Lower leg skin (tissue), 4 donors: ENCODE results near the gene ARHGAP29. TPM values are rescaled to one million over a fixed set of nuclear protein-coding genes. Genes with fewer than 3 reads are reported as not detected.
"Not testable (repeated sequence)": the region's sequence is repeated elsewhere in the genome, so short reads cannot be mapped to it uniquely, and the experiment has no call there.

ENCODE experiments used
- DNase-seq, 2 donors: peaks; one replicate each; pipeline ENCODE4 v3.0.0-alpha.2; 2019; ENCODE audit warnings: low spot score in 2 of 2
- H3K4me3 ChIP-seq: fragments of 200-600 bp; sonication (generic); 2 replicates; pipeline ENCODE4 v1.5.1; 2017; ENCODE audit warnings: mild to moderate bottlenecking, low read depth; ENCODE audit not compliant: poor library complexity, severe bottlenecking
- CTCF ChIP-seq, 3 donors: fragments of 450-650 bp; IDR thresholded peaks; one replicate each; pipeline ENCODE4 v1.5.1; 2016; ENCODE audit warnings: antibody characterized with exemption in 3 of 3, mild to moderate bottlenecking in 3 of 3, moderate library complexity in 2 of 3
- POLR2A ChIP-seq, 2 donors: fragments of 450-650 bp; IDR thresholded peaks; one replicate each; pipeline ENCODE4 v1.6.1; 2016 to 2017; ENCODE audit warnings: antibody characterized with exemption in 2 of 2, mild to moderate bottlenecking in 1 of 2, moderate library complexity in 1 of 2
- WGBS, 2 donors: methylation state at CpG; one replicate each; pipeline ENCODE4 v1.1.5; 2018; 5-methylcytosine and 5-hydroxymethylcytosine counted together
- intact Hi-C: fragments of 100-400 bp; cut with DNase I; formaldehyde crosslinking; loops from one replicate; pipeline ENCODE4 v1.15.0; 2023; ENCODE audit warnings: low total_unique reads
- total RNA-seq, 4 donors: library from RNA; depleted of rRNA; stranded (reverse); fragments of >200 nt; gene quantifications; one replicate each; pipeline ENCODE4 v1.1.0, GENCODE V29; 2016

The ARHGAP29 gene
- total RNA-seq, 4 donors from 2014 or later = 30.1 to 49.5 (median 33.9) TPM

- WGBS, 2 donors = 54 to 72% methylated on average over 1 of the region's 1 CpG
- DNase-seq = no peak
- intact Hi-C loops = no loop called here
- no peak overlapping the region for H3K4me3 ChIP-seq
- no peak for TF ChIP-seq CTCF (IDR thresholded peaks at IDR 0.05)
- no peak for TF ChIP-seq POLR2A (IDR thresholded peaks at IDR 0.05)
These were observed 81.2 kb downstream of the ARHGAP29 start for GRCh38 chr1:94156096-94156625.

- 86 to 97% methylated on average over 1 of the region's 1 CpG for whole genome bisulfite sequencing, 2 donors
- TF ChIP-seq CTCF (IDR thresholded peaks at IDR 0.05) (no peak), POLR2A (IDR thresholded peaks at IDR 0.05) (no peak)
- intact Hi-C loops = no loop called here
- DNase-seq = no peak
- no peak overlapping the region for H3K4me3 ChIP-seq
These were observed 82.4 kb downstream of the ARHGAP29 start for GRCh38 chr1:94154989-94155388.

- WGBS, 2 donors = 70 to 75% methylated on average over 1 of the region's 1 CpG
- DNase-seq = no peak
- no peak overlapping the region for H3K4me3 ChIP-seq
- no peak for TF ChIP-seq POLR2A (IDR thresholded peaks at IDR 0.05)
- intact Hi-C loops = no loop called here
These were observed 84.3 kb downstream of the ARHGAP29 start for GRCh38 chr1:94153133-94153532.

- DNase-seq, intact Hi-C loops, H3K4me3 ChIP-seq: not testable (repeated sequence)
These were observed 88.2 kb downstream of the ARHGAP29 start for GRCh38 chr1:94149166-94149565.

GRCh38 chr1:94146273-94146672 lies 91.1 kb downstream of the ARHGAP29 start:
- 95 to 97% methylated on average over 5 of the region's 5 CpGs for WGBS, 2 donors
- intact Hi-C loops = no loop called here
- H3K4me3 ChIP-seq = no peak overlapping the region
- DNase-seq = no peak
- TF ChIP-seq CTCF (IDR thresholded peaks at IDR 0.05) = no peak
- no peak for TF ChIP-seq POLR2A (IDR thresholded peaks at IDR 0.05)

- intact Hi-C loops = no loop called here
- no peak for DNase-seq
- TF ChIP-seq CTCF (IDR thresholded peaks at IDR 0.05) (no peak), POLR2A (IDR thresholded peaks at IDR 0.05) (no peak)
- WGBS, 2 donors = 62 to 79% methylated on average over 1 of the region's 1 CpG
- H3K4me3 ChIP-seq = no peak overlapping the region
These were observed 92.5 kb downstream of the ARHGAP29 start for GRCh38 chr1:94144836-94145235.

GRCh38 chr1:94143809-94144176 lies 93.6 kb downstream of the ARHGAP29 start:
- TF ChIP-seq CTCF (IDR thresholded peaks at IDR 0.05) (no peak), POLR2A (IDR thresholded peaks at IDR 0.05) (no peak)
- intact Hi-C loops = no loop called here

More at GRCh38 chr1:94143809-94144176, 93.6 kb downstream of the ARHGAP29 start:
- no peak for DNase-seq
- H3K4me3 ChIP-seq = no peak overlapping the region
